H1 (cell line): Measurements from ENCODE around the gene MRGPRE. TPM values are rescaled to one million over a fixed set of nuclear protein-coding genes. Genes with fewer than 3 reads are reported as not detected.

ENCODE experiments used
- CTCF ChIA-PET: fragments of 300-600 bp; sonication (Branson Sonifier 250); formaldehyde crosslinking; loops from one replicate; lab custom pipeline; 2021; ENCODE audit not compliant: partially characterized antibody; lab: Charles Lee
- POLR2A ChIA-PET: fragments of 300-600 bp; sonication (Branson Sonifier 250); formaldehyde crosslinking; loops from one replicate; lab custom pipeline; 2021; ENCODE audit warnings: inconsistent platforms; ENCODE audit not compliant: partially characterized antibody; lab: Charles Lee
- DNase-seq, 2 experiments: peaks; one replicate each; pipeline versions ENCODE4 v3.0.0 to v3.0.0-alpha.2; 2010 to 2022; ENCODE audit warnings: low spot score in 2 of 2, low read depth in 1 of 2, mixed read lengths in 1 of 2
- FAIRE-seq: peaks from 2 replicates; lab custom pipeline; 2011; peaks lifted over from hg19 to GRCh38; lab: Jason Lieb, UNC
- H2AFZ ChIP-seq: 2 replicates; pipeline ENCODE4 v1.8.1; 2012; ENCODE audit warnings: low read length, inconsistent platforms
- H2AK5ac ChIP-seq: 2 replicates; pipeline ENCODE4 v1.6.1; 2013; ENCODE audit warnings: low read depth, low read length
- H2BK120ac ChIP-seq: replicated peaks from 2 replicates; pipeline ENCODE3; 2013; ENCODE audit warnings: low read depth, low read length, inconsistent platforms
- H2BK12ac ChIP-seq: 2 replicates; pipeline ENCODE4 v1.6.1; 2013; ENCODE audit warnings: low read depth, low read length
- H2BK15ac ChIP-seq: 2 replicates; pipeline ENCODE4 v1.6.1; 2013; ENCODE audit warnings: low read length
- H2BK20ac ChIP-seq: 2 replicates; pipeline ENCODE4 v1.6.1; 2013; ENCODE audit warnings: low read length
- H2BK5ac ChIP-seq: 2 replicates; pipeline ENCODE4 v1.6.1; 2013; ENCODE audit warnings: low read depth, low read length
- H3K14ac ChIP-seq: 2 replicates; pipeline ENCODE4 v1.6.1; 2013; ENCODE audit warnings: inconsistent platforms; ENCODE audit not compliant: insufficient read length
- H3K18ac ChIP-seq: 2 replicates; pipeline ENCODE4 v1.6.1; 2013; ENCODE audit warnings: low read length; ENCODE audit errors: extremely low read depth
- H3K23ac ChIP-seq: 2 replicates; pipeline ENCODE4 v1.6.1; 2013; ENCODE audit warnings: inconsistent platforms; ENCODE audit not compliant: insufficient read length
- H3K23me2 ChIP-seq: 2 replicates; pipeline ENCODE4 v1.6.1; 2013; ENCODE audit warnings: low read depth, low read length
- H3K27ac ChIP-seq: 2 replicates; pipeline ENCODE4 v1.6.1; 2011; ENCODE audit warnings: low read depth, low read length, inconsistent platforms
- H3K27me3 ChIP-seq, 4 experiments: replicated peaks in 1 of 4; 1 replicate in 1 of 4; 2 replicates in 3 of 4; pipeline versions ENCODE4 v1.6.1 to v1.8.1; 2011 to 2013; ENCODE audit warnings: low read length in 3 of 4, mild to moderate bottlenecking in 3 of 4, inconsistent platforms in 2 of 4, mixed read lengths in 2 of 4, moderate library complexity in 1 of 4; ENCODE audit not compliant: control insufficient read depth in 3 of 4, insufficient read depth in 3 of 4; ENCODE audit errors: extremely low read depth in 1 of 4
- H3K36me3 ChIP-seq, 4 experiments: 2 replicates each; pipeline versions ENCODE4 v1.6.1 to v1.8.1; 2011 to 2013; ENCODE audit warnings: mild to moderate bottlenecking in 4 of 4, low read length in 3 of 4, moderate library complexity in 2 of 4, control low read depth in 1 of 4, inconsistent platforms in 1 of 4; ENCODE audit not compliant: insufficient read depth in 4 of 4, control insufficient read depth in 2 of 4
- H3K4ac ChIP-seq: replicated peaks from 2 replicates; pipeline ENCODE3; 2013; ENCODE audit warnings: low read length, low read depth, mixed read lengths, inconsistent platforms; ENCODE audit not compliant: insufficient read length
- H3K4me1 ChIP-seq, 4 experiments: replicated peaks in 1 of 4; 1 replicate in 1 of 4; 2 replicates in 3 of 4; pipeline versions ENCODE4 v1.6.1 to v1.8.1; 2011 to 2013; ENCODE audit warnings: low read length in 3 of 4, inconsistent platforms in 2 of 4, mixed read lengths in 1 of 4; ENCODE audit not compliant: insufficient read depth in 4 of 4, control insufficient read depth in 3 of 4
- H3K4me2 ChIP-seq, 2 experiments: 2 replicates each; pipeline versions ENCODE4 v1.6.1 to v1.8.1; 2011 to 2013; ENCODE audit warnings: low read depth in 2 of 2, low read length in 2 of 2, control low read depth in 1 of 2, inconsistent platforms in 1 of 2, mild to moderate bottlenecking in 1 of 2; ENCODE audit not compliant: insufficient read depth in 1 of 2
- H3K4me3 ChIP-seq, 4 experiments: fragments of 200-600, 300-600 bp in 1 of 4; sonication (generic), shearing (Covaris generic), sonication (Bioruptor Twin) in 1 of 4; 2 replicates each; pipeline versions ENCODE4 v1.5.1 to v1.8.1; 2011 to 2016; ENCODE audit warnings: low read length in 4 of 4, low read depth in 3 of 4, control low read depth in 2 of 4, inconsistent platforms in 2 of 4, mild to moderate bottlenecking in 2 of 4, mixed read lengths in 1 of 4, moderate library complexity in 1 of 4; ENCODE audit not compliant: insufficient read depth in 2 of 4; ENCODE audit errors: extremely low read depth in 1 of 4
- H3K56ac ChIP-seq: replicated peaks from 2 replicates; pipeline ENCODE3; 2013; ENCODE audit warnings: low read depth, mild to moderate bottlenecking, mixed read lengths, low read length, inconsistent platforms; ENCODE audit not compliant: insufficient read length
- H3K79me1 ChIP-seq: 2 replicates; pipeline ENCODE4 v1.6.1; 2013; ENCODE audit warnings: low read depth, low read length, control low read depth
- H3K79me2 ChIP-seq, 2 experiments: 2 replicates each; pipeline versions ENCODE4 v1.6.1 to v1.8.1; 2012 to 2013; ENCODE audit warnings: low read length in 2 of 2, mild to moderate bottlenecking in 2 of 2, inconsistent platforms in 1 of 2; ENCODE audit not compliant: insufficient read depth in 2 of 2, control insufficient read depth in 1 of 2
- H3K9ac ChIP-seq, 4 experiments: replicated peaks in 1 of 4; 1 replicate in 1 of 4; 2 replicates in 3 of 4; pipeline versions ENCODE4 v1.6.1 to v1.8.1; 2011 to 2013; ENCODE audit warnings: low read depth in 3 of 4, low read length in 3 of 4, control low read depth in 2 of 4, mild to moderate bottlenecking in 2 of 4, moderate library complexity in 2 of 4, inconsistent platforms in 1 of 4; ENCODE audit errors: extremely low read depth in 1 of 4
- H3K9me3 ChIP-seq, 2 experiments: 2 replicates each; pipeline versions ENCODE4 v1.6.1 to v1.8.1; 2012 to 2013; ENCODE audit warnings: mild to moderate bottlenecking in 2 of 2, moderate library complexity in 2 of 2, control low read depth in 1 of 2, inconsistent platforms in 1 of 2, low read depth in 1 of 2, low read length in 1 of 2, mixed read lengths in 1 of 2; ENCODE audit not compliant: insufficient read depth in 2 of 2
- H4K20me1 ChIP-seq, 2 experiments: replicated peaks in 1 of 2; 2 replicates each; pipeline versions ENCODE3 to v1.8.1; 2011 to 2013; ENCODE audit warnings: inconsistent platforms in 2 of 2, low read length in 2 of 2, mild to moderate bottlenecking in 1 of 2; ENCODE audit not compliant: insufficient read depth in 2 of 2, control insufficient read depth in 1 of 2
- H4K5ac ChIP-seq: 2 replicates; pipeline ENCODE4 v1.6.1; 2013; ENCODE audit warnings: low read length, low read depth, mixed read lengths, inconsistent platforms; ENCODE audit not compliant: insufficient read length
- H4K8ac ChIP-seq: 2 replicates; pipeline ENCODE4 v1.8.0; 2013; ENCODE audit warnings: mild to moderate bottlenecking, moderate library complexity, low read length, inconsistent platforms; ENCODE audit not compliant: insufficient read depth; ENCODE audit errors: extremely low read depth
- H4K91ac ChIP-seq: replicated peaks from 2 replicates; pipeline ENCODE3; 2013; ENCODE audit warnings: low read length, mixed read lengths, inconsistent platforms; ENCODE audit not compliant: insufficient read length
- GTF2F1 ChIP-seq: IDR thresholded peaks from 2 replicates; pipeline ENCODE4 v1.6.1; 2012; ENCODE audit warnings: low read depth, low read length, improper control_type of control experiment, borderline replicate concordance
- RAD21 ChIP-seq, 2 experiments: IDR thresholded peaks in 1 of 2; conservative IDR thresholded peaks in 1 of 2; 2 replicates each; pipeline ENCODE4 v1.6.1; 2011; ENCODE audit warnings: low read depth in 2 of 2, low read length in 2 of 2, improper control_type of control experiment in 1 of 2, inconsistent platforms in 1 of 2, mild to moderate bottlenecking in 1 of 2, moderate library complexity in 1 of 2
- WGBS, 2 experiments: shearing (Covaris generic) in 1 of 2; methylation state at CpG; one replicate each; pipeline versions ENCODE4 v1.1.6 to v1.1.7; 2013 to 2015; ENCODE audit warnings: low lambda C conversion rate in 2 of 2, mixed read lengths in 2 of 2, inconsistent platforms in 1 of 2, low coverage in 1 of 2, missing lambda C conversion rate in 1 of 2; ENCODE audit not compliant: insufficient replicate concordance in 2 of 2, insufficient coverage in 1 of 2, insufficient read length in 1 of 2; ENCODE audit errors: extremely low coverage in 1 of 2, missing lambda C conversion rate in 1 of 2; 5-methylcytosine and 5-hydroxymethylcytosine counted together
- polyA plus RNA-seq, 7 experiments: library from polyadenylated mRNA; depleted of rRNA in 3 of 7; stranded (reverse) in 5 of 7; unstranded in 2 of 7; fragments of >200 nt in 5 of 7; fragments of 200-250 nt in 2 of 7; gene quantifications; 1 replicate in 5 of 7; 2 replicates in 1 of 7; 4 replicates in 1 of 7; pipeline versions ENCODE4 v1.2.1 to v1.2.3, GENCODE V29; 2011 to 2013; ENCODE audit warnings: missing spikeins in 2 of 7, mixed read lengths in 2 of 7
- total RNA-seq: library from RNA; stranded (reverse); fragmentation: NEBNext Ultra II Directional; extraction: Animal tissue kit (Norgen Biotek cat#: 25700); gene quantifications from 2 replicates; pipeline ENCODE4 v1.2.1, GENCODE V29; 2021
- TF ChIP-seq, protein P1 (sequence below), 3 experiments: IDR thresholded peaks; 1 replicate in 2 of 3; 2 replicates in 1 of 3; pipeline versions ENCODE4 v1.5.1 to v1.6.1; 2011; ENCODE audit warnings: low read length in 3 of 3, mild to moderate bottlenecking in 3 of 3, inconsistent platforms in 2 of 3, low read depth in 1 of 3, moderate library complexity in 1 of 3; ENCODE audit not compliant: insufficient read depth in 1 of 3; ENCODE audit errors: control extremely low read depth in 1 of 3

Gene MRGPRE
- total and polyA plus RNA-seq, 2 of the 8 experiments (the other 6 are each of a cell fraction or from before 2014, with no cell fraction given), result not detected

DNA sequence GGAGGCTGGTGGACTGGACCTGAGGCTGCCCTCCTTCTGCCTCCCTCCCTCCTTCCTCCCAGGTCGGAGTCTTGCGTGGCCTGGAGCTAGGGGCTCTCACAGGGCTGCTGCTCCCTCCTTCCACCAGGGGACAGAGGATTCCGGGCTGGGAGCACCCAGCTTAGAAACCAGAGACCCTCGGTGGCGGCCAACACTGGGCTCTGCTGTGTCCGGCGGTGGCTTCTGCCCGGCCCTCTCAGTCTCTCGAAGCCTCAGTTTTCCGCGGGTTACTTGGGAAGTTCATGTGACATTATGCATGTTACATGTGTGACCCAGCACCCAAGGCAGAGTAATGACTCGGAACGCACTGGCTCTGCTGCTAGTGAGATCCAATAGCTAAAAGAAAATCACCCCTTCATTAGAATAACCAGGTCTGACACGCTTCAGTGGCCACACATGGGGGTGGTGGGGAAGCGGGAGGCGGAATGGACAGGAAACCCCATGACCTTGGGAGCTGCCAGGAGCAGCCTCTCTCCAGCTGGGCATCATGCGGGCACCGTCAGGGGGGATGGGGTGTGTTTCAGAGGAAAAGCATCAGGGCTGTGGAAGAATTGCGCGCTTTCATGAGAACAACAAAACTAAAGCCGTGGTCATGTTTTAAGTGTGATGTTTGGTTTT, 7.7 kb downstream of the MRGPRE start:
- H3K18ac ChIP-seq, result peak overlapping the region; percentile 9; the same call in 1 of the 2 replicates
- H4K20me1 ChIP-seq, result no peaks in the 10 kb centered on the region
- no peak overlapping the region; the same call in 1 of the 2 replicates for H4K8ac ChIP-seq
- H2BK12ac ChIP-seq, result peak overlapping the region; percentile 50; the same call in 1 of the 2 replicates
- no peaks in the 10 kb centered on the region for H3K27me3 ChIP-seq
- POLR2A ChIA-PET, result interaction anchor here (0.8 to 1.8 kb wide), 5 partner anchors 12 to 61 kb away, joined by 3 to 4 read pairs (median 3); no protein-coding TSS in a partner anchor
- H3K23me2 ChIP-seq, result no peaks in the 10 kb centered on the region
- H3K4me1 ChIP-seq, result peaks cover 0 to 23% (median 10%) of the 10 kb centered on the region in 4 experiments; a peak in 6 of 7 replicates
- 0 out of 4 replicates have a peak overlapping the region, but pooled peaks of 1 of the 2 experiments have one; percentile 9 for H3K4me2 ChIP-seq
- H3K14ac ChIP-seq, result no peak overlapping the region
- DNase-seq (peak in 1 of 2 experiments; percentile 54), FAIRE-seq (no peak)
- no peak overlapping the region for H2AFZ ChIP-seq
- no peak overlapping the region for H3K56ac ChIP-seq
- no peaks in the 10 kb centered on the region for H3K79me1 ChIP-seq
- no peaks in the 10 kb centered on the region for H3K36me3 ChIP-seq
- WGBS, 2 experiments, result 84% methylated on average over 19 of the region's 21 CpGs; no CpG with 5 or more reads in 1 of the 2 experiments
- no peak overlapping the region for H2BK5ac ChIP-seq
- H4K91ac ChIP-seq, result no peak overlapping the region
- H2BK20ac ChIP-seq, result no peak overlapping the region
- no peak overlapping the region for H3K27ac ChIP-seq
- TF ChIP-seq RAD21 (IDR thresholded peaks at IDR 0.05 in 1 of 2, conservative IDR thresholded peaks at IDR 0.05 in 1 of 2; ENCODE audit: low read depth in 2 of 2, low read length in 2 of 2) (peak in 1 of 2 experiments; percentile 23; a peak in 1 of 4 replicates), GTF2F1 (no peak)
- TF ChIP-seq, protein P1, sequence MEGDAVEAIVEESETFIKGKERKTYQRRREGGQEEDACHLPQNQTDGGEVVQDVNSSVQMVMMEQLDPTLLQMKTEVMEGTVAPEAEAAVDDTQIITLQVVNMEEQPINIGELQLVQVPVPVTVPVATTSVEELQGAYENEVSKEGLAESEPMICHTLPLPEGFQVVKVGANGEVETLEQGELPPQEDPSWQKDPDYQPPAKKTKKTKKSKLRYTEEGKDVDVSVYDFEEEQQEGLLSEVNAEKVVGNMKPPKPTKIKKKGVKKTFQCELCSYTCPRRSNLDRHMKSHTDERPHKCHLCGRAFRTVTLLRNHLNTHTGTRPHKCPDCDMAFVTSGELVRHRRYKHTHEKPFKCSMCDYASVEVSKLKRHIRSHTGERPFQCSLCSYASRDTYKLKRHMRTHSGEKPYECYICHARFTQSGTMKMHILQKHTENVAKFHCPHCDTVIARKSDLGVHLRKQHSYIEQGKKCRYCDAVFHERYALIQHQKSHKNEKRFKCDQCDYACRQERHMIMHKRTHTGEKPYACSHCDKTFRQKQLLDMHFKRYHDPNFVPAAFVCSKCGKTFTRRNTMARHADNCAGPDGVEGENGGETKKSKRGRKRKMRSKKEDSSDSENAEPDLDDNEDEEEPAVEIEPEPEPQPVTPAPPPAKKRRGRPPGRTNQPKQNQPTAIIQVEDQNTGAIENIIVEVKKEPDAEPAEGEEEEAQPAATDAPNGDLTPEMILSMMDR (IDR thresholded peaks at IDR 0.05; ENCODE audit: control extremely low read depth in 1 of 3, insufficient read depth in 1 of 3, low read depth in 1 of 3, low read length in 3 of 3), result peak in 2 of 3 experiments; percentile 30 to 46; a peak in 3 of 4 replicates
- CTCF ChIA-PET, result interaction anchor here (0.6 to 3.6 kb wide), 23 partner anchors 10 to 385 kb away, joined by 3 to 15 read pairs (median 5); no protein-coding TSS in a partner anchor
- H3K4ac ChIP-seq, result peak overlapping the region; percentile 53
- H4K5ac ChIP-seq, result no peak overlapping the region
- no peaks in the 10 kb centered on the region for H3K9me3 ChIP-seq
- H3K23ac ChIP-seq, result no peak overlapping the region
- H2AK5ac ChIP-seq, result no peak overlapping the region
- 0 out of 2 replicates have a peak overlapping the region, but pooled peaks have one; percentile 74 for H2BK15ac ChIP-seq
- H2BK120ac ChIP-seq, result no peak overlapping the region
- no peak overlapping the region for H3K9ac ChIP-seq
- H3K79me2 ChIP-seq, result no peaks in the 10 kb centered on the region
- no peak overlapping the region for H3K4me3 ChIP-seq
